ENCODE results near the gene PCCA. TPM values are rescaled to one million over a fixed set of nuclear protein-coding genes. Genes with fewer than 3 reads are reported as not detected.

PCCA gene
- total RNA-seq, 1 donor from 2014 or later: 33.4 TPM

DNA sequence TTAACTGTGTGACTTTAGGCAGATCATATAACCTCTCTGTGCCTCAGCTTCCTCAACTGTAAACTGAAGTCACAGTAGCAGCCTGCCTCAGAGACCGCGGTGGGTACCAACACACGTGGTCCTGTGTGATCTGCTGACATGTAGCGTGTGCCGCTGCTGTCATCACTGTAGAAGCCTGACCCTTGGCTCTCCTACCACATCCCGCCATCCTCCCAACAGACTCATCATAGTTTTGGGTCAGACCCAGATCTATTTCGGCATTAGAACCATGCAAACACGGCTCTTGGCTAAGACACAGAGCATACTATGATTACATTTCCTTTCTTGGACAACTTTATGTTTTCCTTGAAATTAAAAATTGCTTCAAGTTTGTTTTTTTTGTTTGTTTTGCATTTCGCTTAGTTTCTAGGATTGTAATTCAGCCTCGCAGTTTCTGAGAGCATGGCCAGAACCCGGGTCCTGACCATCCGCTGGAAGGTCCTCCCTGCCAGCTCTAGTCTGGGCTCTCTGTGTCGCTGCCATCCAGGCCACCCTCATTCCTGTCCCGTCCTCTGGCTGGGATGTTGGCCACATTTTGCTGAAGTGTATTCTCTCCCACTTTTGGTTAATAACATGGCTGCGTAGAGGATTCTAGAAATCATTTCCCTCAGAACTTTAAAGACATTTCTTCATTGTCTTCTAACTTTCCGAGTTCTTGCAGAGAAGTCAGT lies 446.7 kb downstream of the PCCA start:
- Histone ChIP-seq H3K36me3 (no peaks in the 10 kb centered on the region), H3K27ac (no peak overlapping the region), H3K4me3 (no peak overlapping the region), H3K9me3 (no peaks in the 10 kb centered on the region), H3K27me3 (no peaks in the 10 kb centered on the region), H3K4me1 (peaks cover 9% of the 10 kb centered on the region)
- TF ChIP-seq, protein P1, sequence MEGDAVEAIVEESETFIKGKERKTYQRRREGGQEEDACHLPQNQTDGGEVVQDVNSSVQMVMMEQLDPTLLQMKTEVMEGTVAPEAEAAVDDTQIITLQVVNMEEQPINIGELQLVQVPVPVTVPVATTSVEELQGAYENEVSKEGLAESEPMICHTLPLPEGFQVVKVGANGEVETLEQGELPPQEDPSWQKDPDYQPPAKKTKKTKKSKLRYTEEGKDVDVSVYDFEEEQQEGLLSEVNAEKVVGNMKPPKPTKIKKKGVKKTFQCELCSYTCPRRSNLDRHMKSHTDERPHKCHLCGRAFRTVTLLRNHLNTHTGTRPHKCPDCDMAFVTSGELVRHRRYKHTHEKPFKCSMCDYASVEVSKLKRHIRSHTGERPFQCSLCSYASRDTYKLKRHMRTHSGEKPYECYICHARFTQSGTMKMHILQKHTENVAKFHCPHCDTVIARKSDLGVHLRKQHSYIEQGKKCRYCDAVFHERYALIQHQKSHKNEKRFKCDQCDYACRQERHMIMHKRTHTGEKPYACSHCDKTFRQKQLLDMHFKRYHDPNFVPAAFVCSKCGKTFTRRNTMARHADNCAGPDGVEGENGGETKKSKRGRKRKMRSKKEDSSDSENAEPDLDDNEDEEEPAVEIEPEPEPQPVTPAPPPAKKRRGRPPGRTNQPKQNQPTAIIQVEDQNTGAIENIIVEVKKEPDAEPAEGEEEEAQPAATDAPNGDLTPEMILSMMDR (IDR thresholded peaks at IDR 0.05): no peak
- TF ChIP-seq POLR2AphosphoS5 (IDR thresholded peaks at IDR 0.05; ENCODE audit: insufficient read depth in 1 of 2, low read depth in 1 of 2) (no peak), POLR2A (IDR thresholded peaks at IDR 0.05) (no peak)
- intact Hi-C loops (cut with DNase I): no loop called here
- DNase-seq (ENCODE audit: extremely low spot score in 2 of 2): peak; percentile 19 to 44

DNA sequence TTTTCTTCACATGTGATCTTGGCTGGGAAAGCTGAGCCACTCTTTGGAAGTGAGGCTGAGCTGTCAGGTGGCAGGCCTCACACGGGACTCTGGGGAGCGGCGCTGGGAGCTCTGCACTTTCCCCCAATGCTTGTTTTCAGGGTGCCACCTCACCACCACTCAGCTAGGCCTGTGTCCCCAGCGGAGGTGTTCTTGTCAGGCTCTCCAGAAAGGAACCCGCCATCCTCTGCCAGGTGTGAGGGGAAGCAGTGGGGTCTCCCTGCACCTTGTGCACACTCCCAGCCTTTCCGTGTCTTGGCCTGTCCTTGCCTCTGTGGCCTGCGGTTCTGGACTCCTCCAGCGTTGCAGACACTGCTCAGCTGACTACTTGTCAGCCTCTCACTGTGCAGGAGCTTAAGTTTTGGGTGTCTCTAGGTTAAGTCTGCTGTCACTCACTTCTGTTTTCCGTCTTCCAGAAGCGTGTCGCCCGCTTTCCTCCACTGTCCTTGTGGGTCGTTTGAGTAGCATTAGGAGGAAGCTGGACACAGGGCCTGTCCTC lies 447.8 kb downstream of the PCCA start:
- no peak for DNase-seq (ENCODE audit: extremely low spot score in 2 of 2)
- intact Hi-C loops (cut with DNase I): no loop called here
- Histone ChIP-seq H3K27me3 (no peaks in the 10 kb centered on the region), H3K4me1 (peaks cover 3% of the 10 kb centered on the region), H3K27ac (no peak overlapping the region), H3K9me3 (no peaks in the 10 kb centered on the region), H3K36me3 (no peaks in the 10 kb centered on the region), H3K4me3 (no peak overlapping the region)
- no peak for TF ChIP-seq POLR2AphosphoS5 (IDR thresholded peaks at IDR 0.05; ENCODE audit: insufficient read depth in 1 of 2, low read depth in 1 of 2)
- TF ChIP-seq, protein P1 (IDR thresholded peaks at IDR 0.05): no peak

DNA sequence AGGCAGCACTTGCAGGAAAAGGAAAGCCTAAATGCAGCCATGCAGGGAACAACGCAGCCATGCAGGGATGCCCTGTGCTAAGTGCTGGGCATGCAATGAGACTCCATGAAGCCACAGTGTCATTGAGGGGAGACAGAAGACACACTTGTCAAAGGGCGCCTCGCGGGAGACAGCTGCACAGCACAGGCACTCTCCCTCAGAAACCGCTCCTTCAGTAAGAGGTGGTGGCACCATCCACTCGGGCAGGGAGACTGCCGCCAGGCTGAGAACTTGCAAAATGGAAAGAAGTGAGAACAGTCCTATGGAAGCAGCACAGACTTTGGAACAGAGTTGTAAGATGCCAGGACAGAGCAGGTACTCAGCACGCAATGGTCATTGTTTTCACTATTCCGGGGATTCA lies 448.6 kb downstream of the PCCA start:
- no peaks in the 10 kb centered on the region for H3K27me3 ChIP-seq
- no peak overlapping the region for H3K27ac ChIP-seq
- H3K9me3 ChIP-seq: no peaks in the 10 kb centered on the region
- H3K4me3 ChIP-seq: no peak overlapping the region
- DNase-seq (ENCODE audit: extremely low spot score in 2 of 2): peak in 1 of 2 donors; percentile 72
- TF ChIP-seq, protein P1 (IDR thresholded peaks at IDR 0.05): no peak
- TF ChIP-seq POLR2A (IDR thresholded peaks at IDR 0.05) (no peak), POLR2AphosphoS5 (IDR thresholded peaks at IDR 0.05; ENCODE audit: insufficient read depth in 1 of 2, low read depth in 1 of 2) (no peak)
- intact Hi-C loops (cut with DNase I): no loop called here
- H3K4me1 ChIP-seq: peaks cover 3% of the 10 kb centered on the region
- H3K36me3 ChIP-seq: no peaks in the 10 kb centered on the region

DNA sequence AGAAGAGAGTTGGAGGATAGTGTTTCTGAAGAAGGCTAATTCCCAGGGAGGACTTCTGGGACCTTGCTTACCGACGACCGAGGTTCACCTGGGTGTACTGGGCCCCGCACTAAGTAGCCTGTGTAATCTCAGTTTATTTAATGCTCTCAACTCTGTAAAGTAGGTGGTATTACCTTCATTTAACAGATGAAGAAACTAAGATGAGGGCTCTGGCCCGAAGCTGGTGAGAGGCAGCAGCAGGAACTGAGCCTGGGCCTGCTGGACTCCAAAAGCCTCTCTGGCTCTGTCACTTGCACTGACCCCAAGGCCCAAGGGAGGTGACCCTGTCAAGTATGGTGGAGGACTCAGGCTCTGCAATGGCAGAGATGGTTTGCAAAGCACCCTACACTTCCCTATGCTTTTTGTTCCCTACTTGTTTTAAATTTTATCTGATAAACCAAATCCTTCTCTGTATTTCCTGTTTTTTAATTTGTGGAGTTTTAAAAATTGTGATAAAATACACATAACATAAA lies 449.1 kb downstream of the PCCA start:
- H3K27me3 ChIP-seq: no peaks in the 10 kb centered on the region
- no peak overlapping the region for H3K4me3 ChIP-seq
- H3K36me3 ChIP-seq: no peaks in the 10 kb centered on the region
- H3K27ac ChIP-seq: no peak overlapping the region
- TF ChIP-seq, protein P1 (IDR thresholded peaks at IDR 0.05): no peak
- TF ChIP-seq POLR2AphosphoS5 (IDR thresholded peaks at IDR 0.05; ENCODE audit: insufficient read depth in 1 of 2, low read depth in 1 of 2): no peak
- no peak for TF ChIP-seq POLR2A (IDR thresholded peaks at IDR 0.05)
- peaks cover 6% of the 10 kb centered on the region for H3K4me1 ChIP-seq
- peak in 1 of 2 donors; percentile 79 for DNase-seq (ENCODE audit: extremely low spot score in 2 of 2)
- no peaks in the 10 kb centered on the region for H3K9me3 ChIP-seq
- intact Hi-C loops (cut with DNase I): no loop called here

DNA sequence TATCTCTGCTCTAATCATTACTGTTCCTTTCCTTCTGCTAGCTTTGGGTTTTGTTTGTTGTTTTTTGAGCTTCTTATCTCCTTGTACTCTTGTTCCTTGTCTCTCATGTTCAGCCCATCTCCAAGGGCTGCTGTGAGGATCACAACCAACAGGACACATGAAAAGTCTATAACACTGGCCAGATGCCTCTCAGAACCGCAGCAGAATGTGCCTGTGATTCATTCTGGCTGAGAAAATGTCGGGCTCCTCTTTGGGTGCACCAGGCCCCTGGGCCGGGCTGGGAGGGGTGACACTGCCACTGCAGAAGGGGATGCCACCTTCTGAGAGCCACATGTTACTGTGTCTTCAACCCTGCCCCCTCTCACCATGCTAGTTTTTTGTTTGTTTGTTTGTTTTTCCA lies 451.7 kb downstream of the PCCA start:
- Histone ChIP-seq H3K27me3 (no peaks in the 10 kb centered on the region), H3K27ac (no peak overlapping the region), H3K36me3 (no peaks in the 10 kb centered on the region), H3K9me3 (no peaks in the 10 kb centered on the region), H3K4me1 (peaks cover 27% of the 10 kb centered on the region), H3K4me3 (no peak overlapping the region)
- TF ChIP-seq, protein P1 (IDR thresholded peaks at IDR 0.05): no peak
- TF ChIP-seq POLR2A (IDR thresholded peaks at IDR 0.05) (no peak), POLR2AphosphoS5 (IDR thresholded peaks at IDR 0.05; ENCODE audit: insufficient read depth in 1 of 2, low read depth in 1 of 2) (no peak)
- intact Hi-C loops (cut with DNase I): no loop called here
- DNase-seq (ENCODE audit: extremely low spot score in 2 of 2): peak; percentile 71 to 94

Measured in vagina (tissue), 2 donors.